K562 (cell line): ENCODE measurements around the gene ANKRD6. TPM values are rescaled to one million over a fixed set of nuclear protein-coding genes. Genes with fewer than 3 reads are reported as not detected.

Experiments
- CBX8 ChIP-seq: fragments of 200-600 bp; sonication (generic); IDR thresholded peaks from 2 replicates; pipeline ENCODE4 v1.6.1; 2012; ENCODE audit warnings: borderline replicate concordance, mixed run types, low read depth, mild to moderate bottlenecking, moderate library complexity, mixed read lengths, low read length, control low read depth, inconsistent platforms; ENCODE audit not compliant: poor library complexity, severe bottlenecking; ENCODE audit errors: extremely low read depth
- DDX20 ChIP-seq: fragments of 450-650 bp; IDR thresholded peaks from 2 replicates; pipeline ENCODE4 v1.6.1; 2016; ENCODE audit warnings: missing genetic modification characterization, low read depth, mild to moderate bottlenecking, missing compliant biosample characterization, moderate library complexity
- HNRNPL ChIP-seq: fragments of 200-400 bp; formaldehyde crosslinking; IDR thresholded peaks from 2 replicates; pipeline ENCODE4 v1.6.1; 2017; ENCODE audit warnings: low read depth, mild to moderate bottlenecking, low read length
- RBBP5 ChIP-seq: fragments of 200-600 bp; sonication (generic); IDR thresholded peaks from 2 replicates; pipeline ENCODE4 v1.6.1; 2012; ENCODE audit warnings: borderline replicate concordance, mild to moderate bottlenecking, low read length, control low read depth, inconsistent platforms; ENCODE audit not compliant: insufficient read depth, poor library complexity, severe bottlenecking
- TCF3 ChIP-seq: sonication (generic); formaldehyde crosslinking; IDR thresholded peaks from 2 replicates; pipeline ENCODE4 v1.4.0; 2020; ENCODE audit warnings: mild to moderate bottlenecking, missing genetic modification reagents
- THRB ChIP-seq: fragments of 450-650 bp; formaldehyde crosslinking; conservative IDR thresholded peaks from 2 replicates; pipeline ENCODE4 v1.4.0; 2022; ENCODE audit warnings: mild to moderate bottlenecking, missing genetic modification characterization
- U2AF1 ChIP-seq: fragments of 200-400 bp; formaldehyde crosslinking; optimal IDR thresholded peaks from 2 replicates; pipeline ENCODE3; 2017; ENCODE audit warnings: mild to moderate bottlenecking, low read depth, low read length, moderate library complexity
- ZNF263 ChIP-seq: sonication (generic); formaldehyde crosslinking; IDR thresholded peaks from 2 replicates; pipeline ENCODE4 v1.8.0; 2022; ENCODE audit warnings: mild to moderate bottlenecking, missing genetic modification reagents, borderline replicate concordance
- polyA plus RNA-seq, 8 experiments: library from polyadenylated mRNA; depleted of rRNA in 4 of 8; stranded (reverse) in 5 of 8; unstranded in 3 of 8; fragments of >200 nt; fragmentation: Nextera tagmentation in 2 of 8; fragmentation: Illumina TruSeq in 1 of 8; extraction: Ambion mirVana in 2 of 8; extraction: Trizol in 1 of 8; gene quantifications; 2 replicates each; pipeline versions ENCODE4 v1.2.1 to v1.2.3, GENCODE V29; 2011 to 2014; ENCODE audit warnings: inconsistent platforms in 1 of 8, missing spikeins in 1 of 8
- total RNA-seq, 7 experiments: library from RNA; depleted of rRNA in 6 of 7; stranded (reverse); fragments of >200 nt in 6 of 7; fragmentation: Illumina TruSeq in 2 of 7; extraction: Trizol in 2 of 7; gene quantifications; 2 replicates each; pipeline versions ENCODE4 v1.2.1 to v1.2.3, GENCODE V29; 2011 to 2021; ENCODE audit warnings: low replicate concordance in 1 of 7

ANKRD6 gene
- total and polyA plus RNA-seq, 9 of the 15 experiments (the other 6 are each of a cell fraction or from before 2014, with no cell fraction given), result 0.04 to 0.22 (median 0.08) TPM; not detected in 4

GRCh38 chr6:89411145-89412070, 21.5 kb upstream of the ANKRD6 start (continued):
- TF ChIP-seq TCF3 (CRISPR knock-in tag), result no peak
- no peak for TF ChIP-seq DDX20 (tag)
- no peak for TF ChIP-seq THRB (CRISPR knock-in tag)
- TF ChIP-seq RBBP5, result no peak
- no peak for TF ChIP-seq HNRNPL
- TF ChIP-seq ZNF263 (CRISPR knock-in tag), result 0 out of 2 replicates have a peak, but pooled peaks have one; percentile 37
- TF ChIP-seq CBX8, result peak; percentile 1
- no peak for TF ChIP-seq U2AF1
